ENCODE results near the gene LRP1. TPM values are rescaled to one million over a fixed set of nuclear protein-coding genes. Genes with fewer than 3 reads are reported as not detected.

The LRP1 gene
- total RNA-seq, 2 experiments from 2014 or later = 6.6 to 8.5 TPM

DNA sequence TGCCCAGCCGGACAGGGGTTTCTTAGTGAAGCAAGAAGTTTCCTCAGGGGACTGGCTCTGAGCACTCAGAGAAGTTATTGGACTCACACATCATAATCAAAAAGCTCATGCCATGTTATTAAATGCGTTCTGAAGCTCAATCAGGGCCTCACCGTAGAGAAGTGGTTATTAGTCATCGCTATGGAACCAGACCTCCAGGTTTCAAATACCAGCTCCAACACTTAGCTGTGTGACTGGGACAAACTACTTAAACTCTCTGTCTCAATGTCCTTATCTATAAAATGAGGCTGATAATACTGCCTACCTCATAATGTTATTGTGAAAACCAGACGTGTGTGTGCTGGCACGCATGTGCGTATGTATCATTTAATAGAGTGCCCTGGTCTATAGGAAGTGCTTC lies 24.4 kb upstream of the LRP1 start:
- H3K9me3 ChIP-seq (ENCODE audit: control insufficient read depth in 1 of 2, insufficient read depth in 1 of 2, low read length in 2 of 2) = no peaks in the 10 kb centered on the region
- CTCF ChIA-PET = no interaction called here
- Mint-ChIP-seq H3K4me1 (ENCODE audit: low read depth) (peaks cover 62% of the 10 kb centered on the region), H3K4me3 (no peak overlapping the region), H3K27me3 (no peaks in the 10 kb centered on the region), H3K27ac (peak overlapping the region; percentile 69), H3K36me3 (ENCODE audit: low read depth) (peaks cover 83% of the 10 kb centered on the region), H3K9me3 (no peaks in the 10 kb centered on the region)
- no peak for ATAC-seq (ENCODE audit: poor library complexity)
- no peak overlapping the region for H3K4me3 ChIP-seq (ENCODE audit: low read length)
- POLR2A ChIA-PET = interaction anchor here (1.8 to 10.4 kb wide), 2 partner anchors 11 to 25 kb away, joined by 6 to 344 read pairs; partner anchors contain the start of genes NAB2 and NEMP1
- H3K36me3 ChIP-seq (ENCODE audit: insufficient read depth, low read length) = peaks cover 80% of the 10 kb centered on the region
- no peak for DNase-seq
- no peak overlapping the region for H3K27ac ChIP-seq (ENCODE audit: low read depth in 1 of 2, low read length in 2 of 2)
- TF ChIP-seq, protein P1, sequence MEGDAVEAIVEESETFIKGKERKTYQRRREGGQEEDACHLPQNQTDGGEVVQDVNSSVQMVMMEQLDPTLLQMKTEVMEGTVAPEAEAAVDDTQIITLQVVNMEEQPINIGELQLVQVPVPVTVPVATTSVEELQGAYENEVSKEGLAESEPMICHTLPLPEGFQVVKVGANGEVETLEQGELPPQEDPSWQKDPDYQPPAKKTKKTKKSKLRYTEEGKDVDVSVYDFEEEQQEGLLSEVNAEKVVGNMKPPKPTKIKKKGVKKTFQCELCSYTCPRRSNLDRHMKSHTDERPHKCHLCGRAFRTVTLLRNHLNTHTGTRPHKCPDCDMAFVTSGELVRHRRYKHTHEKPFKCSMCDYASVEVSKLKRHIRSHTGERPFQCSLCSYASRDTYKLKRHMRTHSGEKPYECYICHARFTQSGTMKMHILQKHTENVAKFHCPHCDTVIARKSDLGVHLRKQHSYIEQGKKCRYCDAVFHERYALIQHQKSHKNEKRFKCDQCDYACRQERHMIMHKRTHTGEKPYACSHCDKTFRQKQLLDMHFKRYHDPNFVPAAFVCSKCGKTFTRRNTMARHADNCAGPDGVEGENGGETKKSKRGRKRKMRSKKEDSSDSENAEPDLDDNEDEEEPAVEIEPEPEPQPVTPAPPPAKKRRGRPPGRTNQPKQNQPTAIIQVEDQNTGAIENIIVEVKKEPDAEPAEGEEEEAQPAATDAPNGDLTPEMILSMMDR (IDR thresholded peaks at IDR 0.05) = no peak
- intact Hi-C loops (cut with DNase I, micrococcal nuclease) = no loop called here
- no peaks in the 10 kb centered on the region for H3K27me3 ChIP-seq (ENCODE audit: control insufficient read depth in 1 of 2, insufficient read depth in 2 of 2, low read length in 2 of 2)
- peaks cover 55% of the 10 kb centered on the region for H3K4me1 ChIP-seq (ENCODE audit: insufficient read depth, low read length)

DNA sequence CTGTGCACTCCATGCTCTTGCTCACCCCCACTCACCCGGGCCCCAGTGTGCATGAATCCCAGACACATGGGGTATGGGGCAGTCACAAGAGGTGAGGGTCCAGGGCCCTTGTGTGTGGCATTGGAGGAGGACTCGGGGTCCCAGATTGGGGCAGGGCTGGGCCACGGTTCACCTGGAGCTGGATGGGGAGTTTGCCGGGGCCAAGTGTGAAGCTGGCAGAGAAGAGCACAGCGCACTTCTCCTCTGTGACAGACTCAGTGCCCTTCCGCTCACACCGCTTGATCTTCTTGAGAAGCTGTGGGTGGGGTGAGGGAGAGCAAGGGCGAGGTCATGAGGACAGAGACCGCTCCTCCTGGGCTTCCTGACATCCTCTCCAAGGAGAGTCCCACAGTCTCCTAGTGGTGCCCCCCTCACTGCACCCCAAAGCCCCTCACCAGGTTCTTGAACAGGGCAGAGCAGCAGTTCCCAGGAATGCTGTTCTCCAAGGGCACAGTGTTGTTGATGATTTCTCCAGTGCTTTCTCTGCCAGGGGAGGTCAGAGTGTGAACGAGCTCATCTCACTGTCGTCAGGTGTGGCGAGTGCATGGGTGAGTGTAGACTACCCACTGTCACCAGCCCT lies 23.9 kb upstream of the LRP1 start:
- Mint-ChIP-seq H3K4me1 (ENCODE audit: low read depth) (peaks cover 59% of the 10 kb centered on the region), H3K27me3 (no peaks in the 10 kb centered on the region), H3K36me3 (ENCODE audit: low read depth) (peaks cover 80% of the 10 kb centered on the region), H3K9me3 (no peaks in the 10 kb centered on the region), H3K4me3 (no peak overlapping the region), H3K27ac (peak overlapping the region; percentile 69)
- intact Hi-C loops (cut with DNase I, micrococcal nuclease) = no loop called here
- H3K27ac ChIP-seq (ENCODE audit: low read depth in 1 of 2, low read length in 2 of 2) = no peak overlapping the region
- peaks cover 55% of the 10 kb centered on the region for H3K4me1 ChIP-seq (ENCODE audit: insufficient read depth, low read length)
- peaks cover 74% of the 10 kb centered on the region for H3K36me3 ChIP-seq (ENCODE audit: insufficient read depth, low read length)
- CTCF ChIA-PET = no interaction called here
- TF ChIP-seq, protein P1 (IDR thresholded peaks at IDR 0.05) = no peak
- DNase-seq (no peak), ATAC-seq (ENCODE audit: poor library complexity) (no peak)
- no peaks in the 10 kb centered on the region for H3K9me3 ChIP-seq (ENCODE audit: control insufficient read depth in 1 of 2, insufficient read depth in 1 of 2, low read length in 2 of 2)
- POLR2A ChIA-PET = interaction anchor here (0.6 to 10.4 kb wide), 3 partner anchors 11 to 41 kb away, joined by 3 to 344 read pairs (median 6); partner anchors contain the start of genes NAB2 and NEMP1
- H3K27me3 ChIP-seq (ENCODE audit: control insufficient read depth in 1 of 2, insufficient read depth in 2 of 2, low read length in 2 of 2) = no peaks in the 10 kb centered on the region
- no peak overlapping the region for H3K4me3 ChIP-seq (ENCODE audit: low read length)

- ATAC-seq (ENCODE audit: poor library complexity) (no peak), DNase-seq (no peak)
- no peaks in the 10 kb centered on the region for H3K9me3 Mint-ChIP-seq
- H3K36me3 ChIP-seq (ENCODE audit: insufficient read depth, low read length) = peaks cover 66% of the 10 kb centered on the region
- H3K4me1 Mint-ChIP-seq (ENCODE audit: low read depth) = peaks cover 65% of the 10 kb centered on the region
- H3K4me3 ChIP-seq (ENCODE audit: low read length) = no peak overlapping the region
- H3K4me3 Mint-ChIP-seq = no peak overlapping the region
- peaks cover 80% of the 10 kb centered on the region for H3K36me3 Mint-ChIP-seq (ENCODE audit: low read depth)
- no peaks in the 10 kb centered on the region for H3K27me3 Mint-ChIP-seq
- CTCF ChIA-PET = interaction anchor here (1.8 to 2.5 kb wide), 2 partner anchors 36 to 43 kb away, joined by 5 to 6 read pairs; no protein-coding TSS in a partner anchor
- TF ChIP-seq, protein P1 (IDR thresholded peaks at IDR 0.05) = no peak
- H3K27ac ChIP-seq (ENCODE audit: low read depth in 1 of 2, low read length in 2 of 2) = no peak overlapping the region
- POLR2A ChIA-PET = interaction anchor here (1.3 to 10.4 kb wide), 2 partner anchors 12 to 26 kb away, joined by 3 to 344 read pairs; partner anchors contain the start of genes NAB2 and NEMP1
- H3K4me1 ChIP-seq (ENCODE audit: insufficient read depth, low read length) = peaks cover 62% of the 10 kb centered on the region
- intact Hi-C loops (cut with DNase I, micrococcal nuclease) = no loop called here
- H3K27me3 ChIP-seq (ENCODE audit: control insufficient read depth in 1 of 2, insufficient read depth in 2 of 2, low read length in 2 of 2) = no peaks in the 10 kb centered on the region
- no peaks in the 10 kb centered on the region for H3K9me3 ChIP-seq (ENCODE audit: control insufficient read depth in 1 of 2, insufficient read depth in 1 of 2, low read length in 2 of 2)
- peak overlapping the region; percentile 69 for H3K27ac Mint-ChIP-seq
These were observed 23.1 kb upstream of the LRP1 start for GRCh38 chr12:57105011-57105753.

All from CD4-positive, alpha-beta T cell (primary cell).